Smooth muscle cell (in vitro differentiated cells): ENCODE data around the gene CCDC92. TPM values are rescaled to one million over a fixed set of nuclear protein-coding genes. Genes with fewer than 3 reads are reported as not detected.

Experiments used
- DNase-seq: peaks from one replicate; lab custom pipeline; 2025; ENCODE audit not compliant: unreplicated experiment; lab: John Stamatoyannopoulos, UW
- H2AFZ ChIP-seq: fragments of 200-600 bp; sonication (generic); 2 replicates; pipeline ENCODE4 v1.6.0; 2016; ENCODE audit warnings: antibody characterized with exemption, low read depth, mild to moderate bottlenecking
- H3F3A ChIP-seq: fragments of 200-600 bp; sonication (generic); 2 replicates; pipeline ENCODE4 v1.6.0; 2017; ENCODE audit warnings: antibody characterized with exemption, low read depth
- H3K27ac ChIP-seq: fragments of 200-600 bp; sonication (generic); 2 replicates; pipeline ENCODE4 v1.5.1; 2016; ENCODE audit warnings: low read depth, mild to moderate bottlenecking
- H3K27me3 ChIP-seq: fragments of 200-600 bp; sonication (generic); 2 replicates; pipeline ENCODE4 v1.6.1; 2016; ENCODE audit warnings: low read depth, mild to moderate bottlenecking
- H3K36me3 ChIP-seq: fragments of 200-600 bp; sonication (generic); 2 replicates; pipeline ENCODE4 v1.5.1; 2016; ENCODE audit warnings: low read depth
- H3K4me1 ChIP-seq: fragments of 200-600 bp; sonication (generic); 2 replicates; pipeline ENCODE4 v1.5.1; 2016; ENCODE audit warnings: low read depth
- H3K4me2 ChIP-seq: fragments of 200-600 bp; sonication (generic); 2 replicates; pipeline ENCODE4 v1.6.0; 2016; ENCODE audit warnings: mild to moderate bottlenecking
- H3K4me3 ChIP-seq: fragments of 200-600 bp; sonication (generic); 2 replicates; pipeline ENCODE4 v1.5.1; 2016; ENCODE audit warnings: mild to moderate bottlenecking
- H3K79me2 ChIP-seq: fragments of 200-600 bp; sonication (generic); 2 replicates; pipeline ENCODE4 v1.6.0; 2016; ENCODE audit warnings: low read depth, mild to moderate bottlenecking
- H3K9ac ChIP-seq: fragments of 200-600 bp; sonication (generic); 2 replicates; pipeline ENCODE4 v1.6.0; 2016; ENCODE audit warnings: low read depth
- H3K9me3 ChIP-seq: fragments of 200-600 bp; sonication (generic); replicated peaks from 2 replicates; pipeline ENCODE4 v1.5.1; 2016; ENCODE audit warnings: low read depth
- H4K20me1 ChIP-seq: fragments of 200-600 bp; sonication (generic); 2 replicates; pipeline ENCODE4 v1.6.0; 2016; ENCODE audit warnings: low read depth
- WGBS: methylation state at CpG from one replicate; pipeline ENCODE4 v1.1.7; 2016; ENCODE audit warnings: low lambda C conversion rate; 5-methylcytosine and 5-hydroxymethylcytosine counted together
- polyA plus RNA-seq: library from polyadenylated mRNA; unstranded; fragments of >200 nt; fragmentation: Nextera tagmentation; extraction: Ambion mirVana; gene quantifications from 2 replicates; pipeline ENCODE4 v1.2.1, GENCODE V29; 2016
- total RNA-seq: library from RNA; depleted of rRNA; stranded (reverse); fragments of >200 nt; gene quantifications from 2 replicates; pipeline ENCODE4 v1.2.3, GENCODE V29; 2014
- TF ChIP-seq, protein P1 (sequence below): fragments of 200-600 bp; sonication (generic); IDR thresholded peaks from 2 replicates; pipeline ENCODE4 v1.5.1; 2017; ENCODE audit warnings: borderline replicate concordance, mild to moderate bottlenecking, antibody characterized with exemption; ENCODE audit not compliant: insufficient read depth, poor library complexity, severe bottlenecking

The CCDC92 gene
- total and polyA plus RNA-seq, 2 experiments from 2014 or later, result 17.4 to 68.2 TPM

- peaks cover 14% of the 10 kb centered on the region for H3K79me2 ChIP-seq
- no peak for DNase-seq
- no peak overlapping the region for H3K27ac ChIP-seq
- peaks cover 11% of the 10 kb centered on the region for H3K36me3 ChIP-seq
- no peak overlapping the region for H2AFZ ChIP-seq
- WGBS, result 95% methylated on average over 8 of the region's 8 CpGs
- H3K27me3 ChIP-seq, result no peaks in the 10 kb centered on the region
- H4K20me1 ChIP-seq, result peaks cover 28% of the 10 kb centered on the region
- no peak overlapping the region for H3K9ac ChIP-seq
- H3K4me2 ChIP-seq, result no peak overlapping the region
- H3K9me3 ChIP-seq, result no peaks in the 10 kb centered on the region
- no peaks in the 10 kb centered on the region for H3F3A ChIP-seq
- H3K4me1 ChIP-seq, result peaks cover 8% of the 10 kb centered on the region
- TF ChIP-seq, protein P1, sequence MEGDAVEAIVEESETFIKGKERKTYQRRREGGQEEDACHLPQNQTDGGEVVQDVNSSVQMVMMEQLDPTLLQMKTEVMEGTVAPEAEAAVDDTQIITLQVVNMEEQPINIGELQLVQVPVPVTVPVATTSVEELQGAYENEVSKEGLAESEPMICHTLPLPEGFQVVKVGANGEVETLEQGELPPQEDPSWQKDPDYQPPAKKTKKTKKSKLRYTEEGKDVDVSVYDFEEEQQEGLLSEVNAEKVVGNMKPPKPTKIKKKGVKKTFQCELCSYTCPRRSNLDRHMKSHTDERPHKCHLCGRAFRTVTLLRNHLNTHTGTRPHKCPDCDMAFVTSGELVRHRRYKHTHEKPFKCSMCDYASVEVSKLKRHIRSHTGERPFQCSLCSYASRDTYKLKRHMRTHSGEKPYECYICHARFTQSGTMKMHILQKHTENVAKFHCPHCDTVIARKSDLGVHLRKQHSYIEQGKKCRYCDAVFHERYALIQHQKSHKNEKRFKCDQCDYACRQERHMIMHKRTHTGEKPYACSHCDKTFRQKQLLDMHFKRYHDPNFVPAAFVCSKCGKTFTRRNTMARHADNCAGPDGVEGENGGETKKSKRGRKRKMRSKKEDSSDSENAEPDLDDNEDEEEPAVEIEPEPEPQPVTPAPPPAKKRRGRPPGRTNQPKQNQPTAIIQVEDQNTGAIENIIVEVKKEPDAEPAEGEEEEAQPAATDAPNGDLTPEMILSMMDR, result no peak
- H3K4me3 ChIP-seq, result no peak overlapping the region
Measured at GRCh38 chr12:124011435-124012115, 38.9 kb upstream of the CCDC92 start.

GRCh38 chr12:124010687-124011086, 38.1 kb upstream of the CCDC92 start:
- Histone ChIP-seq H3K4me1 (peaks cover 10% of the 10 kb centered on the region), H3F3A (no peaks in the 10 kb centered on the region), H4K20me1 (peaks cover 34% of the 10 kb centered on the region), H3K4me3 (no peak overlapping the region), H3K9me3 (no peaks in the 10 kb centered on the region), H3K27me3 (no peaks in the 10 kb centered on the region), H3K27ac (no peak overlapping the region), H3K4me2 (no peak overlapping the region), H3K79me2 (peaks cover 20% of the 10 kb centered on the region), H3K9ac (no peak overlapping the region), H3K36me3 (peaks cover 11% of the 10 kb centered on the region), H2AFZ (no peak overlapping the region)
- WGBS, result 95% methylated on average over 3 of the region's 3 CpGs
- TF ChIP-seq, protein P1, result no peak
- DNase-seq, result no peak

DNA sequence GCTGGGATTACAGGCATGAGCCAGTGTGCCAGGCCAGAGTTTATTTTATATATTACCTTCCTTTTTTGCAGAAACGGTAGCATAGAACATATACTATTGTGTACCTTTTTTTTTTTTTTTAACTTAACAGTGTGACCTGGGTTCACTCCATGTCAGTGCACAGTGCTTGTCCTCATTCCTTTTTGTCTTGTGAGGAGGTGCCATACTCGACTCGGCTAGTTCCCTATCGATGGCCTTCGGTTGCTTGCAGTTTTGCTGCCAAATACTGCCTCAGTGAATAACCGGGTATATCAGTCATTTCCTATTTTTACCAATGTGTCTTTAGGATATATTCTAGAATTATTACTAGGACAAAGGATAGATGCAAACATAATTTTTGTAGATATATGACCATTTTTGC, 37.1 kb upstream of the CCDC92 start:
- Histone ChIP-seq H3K79me2 (peaks cover 22% of the 10 kb centered on the region), H3K27ac (no peak overlapping the region), H3K4me3 (no peak overlapping the region), H3K27me3 (no peaks in the 10 kb centered on the region), H3K9me3 (no peaks in the 10 kb centered on the region), H2AFZ (no peak overlapping the region), H4K20me1 (peaks cover 34% of the 10 kb centered on the region), H3F3A (no peaks in the 10 kb centered on the region), H3K4me1 (peaks cover 10% of the 10 kb centered on the region), H3K4me2 (no peak overlapping the region), H3K36me3 (peaks cover 11% of the 10 kb centered on the region), H3K9ac (no peak overlapping the region)
- WGBS, result over 99% methylated on average over 6 of the region's 6 CpGs
- TF ChIP-seq, protein P1, result no peak
- DNase-seq, result no peak

DNA sequence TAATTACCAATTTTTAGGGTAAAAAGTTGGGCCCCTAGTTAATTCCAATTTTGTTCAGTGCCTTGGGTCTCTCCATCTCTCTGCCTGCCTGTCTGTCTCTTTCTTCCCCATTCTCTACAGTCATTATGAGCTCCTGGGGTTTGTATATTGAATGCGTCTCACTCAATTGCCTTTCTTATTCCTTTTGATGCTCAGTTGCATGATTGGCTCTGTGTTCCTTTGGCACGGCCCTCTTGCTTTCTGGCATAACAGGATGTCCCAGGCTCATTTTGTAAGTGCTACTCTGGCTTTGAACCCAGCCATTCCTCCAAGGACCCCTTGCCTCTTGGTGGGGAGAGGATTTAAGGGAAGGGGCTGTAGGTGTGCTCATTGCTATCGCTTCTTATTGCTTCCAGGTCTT, 36.0 kb upstream of the CCDC92 start:
- Histone ChIP-seq H3K4me2 (no peak overlapping the region), H3K9me3 (no peaks in the 10 kb centered on the region), H3K9ac (no peak overlapping the region), H3K27ac (no peak overlapping the region), H3K79me2 (peaks cover 22% of the 10 kb centered on the region), H3F3A (no peaks in the 10 kb centered on the region), H3K27me3 (no peaks in the 10 kb centered on the region), H2AFZ (no peak overlapping the region), H3K4me3 (no peak overlapping the region), H4K20me1 (peaks cover 40% of the 10 kb centered on the region), H3K36me3 (peaks cover 11% of the 10 kb centered on the region), H3K4me1 (peaks cover 10% of the 10 kb centered on the region)
- no peak for DNase-seq
- 98% methylated on average over 3 of the region's 3 CpGs for WGBS
- TF ChIP-seq, protein P1, result no peak
